ENCODE results near the gene CKMT2. TPM values are rescaled to one million over a fixed set of nuclear protein-coding genes. Genes with fewer than 3 reads are reported as not detected.

Gene CKMT2
- 0.36 TPM in 1 of 2 replicates, not detected in the other for total RNA-seq

DNA sequence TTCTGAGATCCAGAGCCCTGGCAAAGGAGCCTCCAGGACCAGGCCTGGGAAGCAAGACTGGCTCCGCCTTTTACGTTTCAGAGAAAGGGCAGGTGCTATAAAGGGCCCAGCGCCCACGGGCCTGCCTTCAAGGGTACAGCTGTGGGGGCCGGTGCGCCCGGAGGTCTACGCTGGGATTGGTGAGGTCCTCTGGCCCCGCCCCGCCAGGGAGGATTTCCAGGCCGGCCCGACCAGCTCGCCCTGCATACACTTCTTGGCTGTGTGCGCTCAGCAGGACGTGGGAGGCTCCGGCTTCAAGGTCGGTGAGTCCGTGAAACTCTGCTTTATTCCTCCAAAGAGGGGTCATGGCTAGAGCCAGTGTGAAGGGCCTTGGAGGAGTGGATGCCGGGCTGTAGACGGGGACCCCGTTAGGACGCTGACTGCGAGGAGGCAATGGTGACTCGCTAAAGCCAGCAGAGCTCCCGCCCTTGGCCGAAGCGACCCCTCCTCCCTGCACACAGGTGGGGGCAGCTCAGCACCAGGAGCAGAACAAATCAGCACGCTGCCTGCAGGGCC lies at the start of gene CKMT2:
Gene CKMT2 (plus strand): TSS at position 243 of the 555 bp plus-strand sequence. CDS start 17,811 bp downstream, outside the sequence.

DNA sequence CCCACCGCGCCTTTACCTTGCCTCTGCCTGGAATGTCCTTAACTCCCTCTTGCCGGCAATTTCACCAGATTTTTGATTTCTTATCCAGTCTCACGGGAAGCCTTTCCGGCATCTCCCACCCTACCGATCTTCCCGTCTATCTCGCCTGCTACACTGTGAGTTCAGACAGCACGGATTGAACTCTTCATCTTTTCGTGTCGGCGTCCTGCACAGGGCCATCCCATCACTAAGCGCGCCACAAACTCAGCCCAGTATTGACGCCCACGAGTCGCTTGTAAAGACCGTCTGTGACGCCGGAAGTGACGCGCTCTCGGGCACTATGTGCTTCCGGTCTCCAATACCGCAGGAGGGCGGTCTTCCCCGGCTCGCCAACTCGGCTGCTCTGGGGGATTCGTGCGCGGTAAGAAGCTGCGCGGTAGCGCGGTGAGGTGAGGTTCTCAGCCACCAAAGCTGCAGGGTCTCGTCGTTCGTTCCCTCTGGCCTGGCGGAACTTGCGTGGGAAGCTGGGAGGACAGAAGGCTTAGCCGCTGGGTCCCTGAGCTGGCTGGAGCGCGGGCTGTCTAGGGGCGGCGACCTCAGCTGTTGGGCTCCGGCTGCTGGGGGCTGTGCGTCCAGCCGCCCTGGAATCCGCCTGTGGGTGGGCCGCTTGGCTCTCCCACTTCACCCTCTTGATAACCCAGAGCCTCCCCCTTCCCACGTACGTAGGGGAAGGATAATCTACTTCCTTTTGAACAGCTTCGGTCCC lies 68.3 kb downstream of the CKMT2 start, which contains the start of gene ZCCHC9:
Gene ZCCHC9 (plus strand): TSS at position 317 of the 745 bp plus-strand sequence. CDS start 3,171 bp downstream, outside the sequence.

Other genes with a start within 250 kb of the CKMT2 start
- 26.1 and 41.7 TPM in 2 replicates for gene ZCCHC9, start 68.3 kb downstream of the CKMT2 start, total RNA-seq
- 0.07 TPM in 1 of 2 replicates, not detected in the other for gene ACOT12, start 160.8 kb downstream of the CKMT2 start, total RNA-seq

Data from nasal cavity respiratory epithelium epithelial cell of viscerocranial mucosa (primary cell).